GM18907 (cell line): ENCODE measurements around the gene SHLD1.

Experiments used
- ATAC-seq: cut with Tn5 transposase; IDR thresholded peaks from one replicate; pipeline ENCODE4 v1.9.1; 2021; ENCODE audit warnings: mild to moderate bottlenecking, moderate library complexity; ENCODE audit not compliant: unreplicated experiment

SHLD1 gene

GRCh38 chr20:5843054-5843592 is 92.9 kb downstream of the SHLD1 start:
- peak; percentile 68 for ATAC-seq

DNA sequence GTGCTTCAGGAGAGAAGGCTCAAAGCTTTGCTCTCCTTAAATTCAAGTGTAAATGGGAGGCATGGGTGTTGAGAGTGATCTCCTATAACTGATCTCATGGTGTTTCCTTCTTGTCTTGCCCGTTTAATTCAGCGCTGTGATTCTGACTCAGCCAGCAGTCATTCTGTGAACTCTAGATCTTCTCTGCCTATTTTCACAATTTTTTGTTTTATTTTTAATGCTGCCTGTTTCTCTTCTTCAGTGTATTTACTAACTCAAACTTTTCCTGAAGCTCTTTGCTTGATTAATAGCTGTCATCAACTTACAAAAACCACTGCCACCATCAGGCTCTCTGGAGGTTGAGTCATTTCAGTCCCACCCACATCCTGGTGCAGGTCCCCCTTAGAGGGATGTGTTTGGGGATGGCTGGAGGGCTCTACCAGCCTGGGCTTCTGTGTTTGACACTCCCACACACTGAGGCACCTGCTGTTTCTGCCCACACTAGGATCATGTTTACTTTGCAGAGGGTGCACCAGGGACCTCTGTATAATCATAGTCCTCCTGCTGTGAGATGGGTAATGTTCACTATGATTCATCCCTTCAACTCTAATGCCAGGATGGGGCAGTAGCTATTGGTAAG is 94.0 kb downstream of the SHLD1 start:
- peak; percentile 88 for ATAC-seq

GRCh38 chr20:5845681-5846615 is 95.7 kb downstream of the SHLD1 start:
- ATAC-seq: no peak

- ATAC-seq: peak; percentile 42
Measured at GRCh38 chr20:5848711-5849505, 98.7 kb downstream of the SHLD1 start.

DNA sequence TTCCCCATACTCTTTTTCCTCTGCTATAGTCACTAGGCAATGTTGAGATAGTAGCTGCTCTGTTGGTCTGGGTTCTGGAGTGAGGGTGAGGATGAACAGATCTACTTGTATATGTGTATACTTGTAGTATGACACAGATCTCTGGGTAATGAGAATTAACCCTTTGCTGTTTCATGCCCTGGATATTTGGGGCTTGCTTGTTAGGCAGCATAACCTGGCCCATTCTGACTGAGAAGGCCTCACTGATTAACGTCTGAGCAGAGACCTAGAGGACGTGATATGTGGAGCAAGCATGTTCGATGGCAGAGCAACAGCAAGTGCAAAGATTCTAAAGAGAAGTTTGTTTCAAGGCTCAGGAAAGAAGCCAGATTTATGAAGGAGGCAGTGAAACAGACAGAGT is 105.7 kb downstream of the SHLD1 start:
- no peak for ATAC-seq

- ATAC-seq: no peak
Measured at GRCh38 chr20:5859608-5860007, 109.4 kb downstream of the SHLD1 start.

GRCh38 chr20:5862703-5863039 is 112.5 kb downstream of the SHLD1 start:
- no peak for ATAC-seq

DNA sequence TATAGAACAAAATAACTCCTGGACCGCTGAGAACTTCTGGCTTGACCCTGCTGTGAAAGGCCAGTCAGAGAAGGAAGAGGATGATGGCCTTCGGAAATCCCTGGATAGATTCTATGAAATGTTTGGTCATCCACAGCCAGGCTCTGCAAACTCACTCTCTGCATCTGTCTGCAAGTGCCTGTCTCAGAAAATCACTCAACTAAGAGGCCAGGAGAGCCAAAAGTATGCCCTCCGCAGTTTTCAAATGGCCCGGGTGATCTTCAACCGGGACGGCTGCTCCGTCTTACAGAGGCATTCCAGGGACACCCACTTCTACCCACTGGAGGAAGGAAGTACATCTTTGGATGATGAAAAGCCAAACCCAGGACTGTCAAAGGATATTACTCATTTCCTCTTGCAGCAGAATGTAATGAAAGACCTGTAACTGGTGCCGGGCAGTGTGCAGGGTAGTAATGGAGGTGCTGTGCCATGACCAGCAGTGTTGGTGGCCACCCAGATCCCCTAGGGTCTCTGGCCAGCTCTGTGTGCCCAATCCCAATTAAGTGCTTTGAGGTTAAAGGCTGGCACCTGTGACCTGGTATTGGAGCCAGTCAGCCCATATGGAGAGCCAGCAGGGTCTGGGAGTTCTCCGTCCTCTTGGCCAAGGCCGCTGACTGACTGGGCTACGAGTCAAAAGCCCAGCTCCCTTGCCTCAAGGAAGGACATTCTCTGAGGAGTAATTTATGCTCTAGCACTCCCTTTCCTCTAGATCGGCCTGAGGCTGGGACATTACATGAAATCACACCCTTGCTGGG is 113.0 kb downstream of the SHLD1 start:
- ATAC-seq: no peak

DNA sequence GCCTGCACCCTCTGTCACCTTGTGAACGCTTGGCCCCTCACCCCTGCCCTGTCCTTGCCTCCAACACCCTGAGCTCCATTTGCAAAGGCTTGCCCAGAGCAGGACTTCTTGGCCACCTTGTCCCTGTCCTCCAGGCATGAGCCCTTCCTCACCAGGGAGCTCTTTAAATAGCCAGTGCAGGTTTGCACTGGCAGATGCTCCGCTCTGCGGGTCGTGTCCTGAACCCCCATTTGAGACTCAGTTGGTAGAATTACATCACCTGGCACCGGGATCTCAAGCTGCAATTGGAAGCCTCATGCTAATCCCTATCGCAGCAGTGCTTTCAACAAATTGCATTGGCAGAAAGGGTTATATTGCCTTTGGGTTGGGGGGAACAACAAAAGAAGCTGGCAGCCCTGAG is 114.2 kb downstream of the SHLD1 start:
- no peak for ATAC-seq

GRCh38 chr20:5864873-5865587 is 114.8 kb downstream of the SHLD1 start:
- ATAC-seq: no peak

- no peak for ATAC-seq
Measured at GRCh38 chr20:5865604-5866003, 115.4 kb downstream of the SHLD1 start.

- ATAC-seq: no peak
Measured at GRCh38 chr20:5870568-5870981, 120.4 kb downstream of the SHLD1 start.

- no peak for ATAC-seq
Measured at GRCh38 chr20:5871459-5872410, 121.5 kb downstream of the SHLD1 start.

DNA sequence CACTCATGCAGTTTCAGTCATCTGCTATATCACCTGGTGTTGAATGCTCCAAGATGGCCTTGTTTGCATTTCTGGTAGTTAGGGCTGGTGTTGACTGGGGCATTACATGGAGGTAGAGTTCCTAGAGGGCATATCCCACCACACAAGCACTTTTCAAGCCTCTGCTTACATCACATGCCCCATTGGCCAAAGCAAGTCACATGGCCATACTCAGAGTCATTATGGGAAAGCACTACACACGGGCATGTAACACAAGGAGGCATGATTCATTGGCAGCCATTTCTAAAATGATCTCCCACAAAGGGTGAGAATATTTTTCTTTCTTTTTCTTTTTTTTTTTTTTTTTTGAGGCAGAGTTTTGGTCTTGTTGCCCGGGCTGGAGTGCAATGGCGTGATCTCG is 126.9 kb downstream of the SHLD1 start:
- no peak for ATAC-seq

- ATAC-seq: no peak
Measured at GRCh38 chr20:5880326-5880725, 130.1 kb downstream of the SHLD1 start.

GRCh38 chr20:5881703-5882102 is 131.5 kb downstream of the SHLD1 start:
- no peak for ATAC-seq

- no peak for ATAC-seq
Measured at GRCh38 chr20:5882166-5882565, 132.0 kb downstream of the SHLD1 start.

- ATAC-seq: no peak
Measured at GRCh38 chr20:5884465-5885335, 134.5 kb downstream of the SHLD1 start.
